ENCODE results near the gene HIVEP1. TPM values are rescaled to one million over a fixed set of nuclear protein-coding genes. Genes with fewer than 3 reads are reported as not detected.

HIVEP1 gene
- total RNA-seq, 2 donors from 2014 or later = 22.3 to 34.4 TPM

DNA sequence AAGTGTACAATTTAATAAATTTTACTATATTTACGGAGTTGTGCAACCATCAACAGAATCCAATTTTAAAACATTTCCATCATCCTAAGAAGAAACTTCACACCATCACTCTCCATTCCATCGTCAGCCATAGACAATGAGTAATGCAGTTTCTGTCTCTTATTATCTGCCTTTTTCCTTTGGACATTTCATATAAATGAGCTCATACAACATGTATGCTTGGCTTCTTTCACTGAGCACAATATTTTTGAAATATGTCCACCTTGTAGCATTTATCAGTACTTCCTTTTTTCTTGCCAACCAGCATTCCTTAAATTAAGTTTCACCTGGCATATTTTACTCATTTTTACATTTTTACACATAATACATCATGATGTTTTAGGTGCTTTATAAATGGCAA lies 22.7 kb upstream of the HIVEP1 start:
- no peak overlapping the region for H3K4me3 ChIP-seq
- no peaks in the 10 kb centered on the region for H3K36me3 ChIP-seq
- no peak for DNase-seq (ENCODE audit: low spot score)
- TF ChIP-seq, protein P1, sequence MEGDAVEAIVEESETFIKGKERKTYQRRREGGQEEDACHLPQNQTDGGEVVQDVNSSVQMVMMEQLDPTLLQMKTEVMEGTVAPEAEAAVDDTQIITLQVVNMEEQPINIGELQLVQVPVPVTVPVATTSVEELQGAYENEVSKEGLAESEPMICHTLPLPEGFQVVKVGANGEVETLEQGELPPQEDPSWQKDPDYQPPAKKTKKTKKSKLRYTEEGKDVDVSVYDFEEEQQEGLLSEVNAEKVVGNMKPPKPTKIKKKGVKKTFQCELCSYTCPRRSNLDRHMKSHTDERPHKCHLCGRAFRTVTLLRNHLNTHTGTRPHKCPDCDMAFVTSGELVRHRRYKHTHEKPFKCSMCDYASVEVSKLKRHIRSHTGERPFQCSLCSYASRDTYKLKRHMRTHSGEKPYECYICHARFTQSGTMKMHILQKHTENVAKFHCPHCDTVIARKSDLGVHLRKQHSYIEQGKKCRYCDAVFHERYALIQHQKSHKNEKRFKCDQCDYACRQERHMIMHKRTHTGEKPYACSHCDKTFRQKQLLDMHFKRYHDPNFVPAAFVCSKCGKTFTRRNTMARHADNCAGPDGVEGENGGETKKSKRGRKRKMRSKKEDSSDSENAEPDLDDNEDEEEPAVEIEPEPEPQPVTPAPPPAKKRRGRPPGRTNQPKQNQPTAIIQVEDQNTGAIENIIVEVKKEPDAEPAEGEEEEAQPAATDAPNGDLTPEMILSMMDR (IDR thresholded peaks at IDR 0.05) = no peak
- no peaks in the 10 kb centered on the region for H3K4me1 ChIP-seq (ENCODE audit: control insufficient read depth in 1 of 2, low read depth in 2 of 2)
- H3K27ac ChIP-seq = no peak overlapping the region
- H3K9me3 ChIP-seq = no peaks in the 10 kb centered on the region
- ATAC-seq (ENCODE audit: insufficient number of reproducible peaks, low FRiP score, low read depth) = no peak
- no peaks in the 10 kb centered on the region for H3K27me3 ChIP-seq (replicated peaks; ENCODE audit: insufficient read depth)

GRCh38 chr6:11992086-11992485 lies 20.0 kb upstream of the HIVEP1 start:
- Histone ChIP-seq H3K27ac (no peak overlapping the region), H3K27me3 (replicated peaks; ENCODE audit: insufficient read depth) (no peaks in the 10 kb centered on the region), H3K4me1 (ENCODE audit: control insufficient read depth in 1 of 2, low read depth in 2 of 2) (no peaks in the 10 kb centered on the region), H3K4me3 (no peak overlapping the region), H3K36me3 (no peaks in the 10 kb centered on the region), H3K9me3 (no peaks in the 10 kb centered on the region)
- TF ChIP-seq, protein P1 (IDR thresholded peaks at IDR 0.05) = no peak
- ATAC-seq (ENCODE audit: insufficient number of reproducible peaks, low FRiP score, low read depth) (no peak), DNase-seq (ENCODE audit: low spot score) (no peak)

GRCh38 chr6:11994875-11995461 lies 17.1 kb upstream of the HIVEP1 start:
- DNase-seq (ENCODE audit: low spot score) (no peak), ATAC-seq (ENCODE audit: insufficient number of reproducible peaks, low FRiP score, low read depth) (no peak)
- no peaks in the 10 kb centered on the region for H3K36me3 ChIP-seq
- TF ChIP-seq, protein P1 (IDR thresholded peaks at IDR 0.05) = no peak
- no peaks in the 10 kb centered on the region for H3K27me3 ChIP-seq (replicated peaks; ENCODE audit: insufficient read depth)
- H3K4me1 ChIP-seq (ENCODE audit: control insufficient read depth in 1 of 2, low read depth in 2 of 2) = no peaks in the 10 kb centered on the region
- no peak overlapping the region for H3K4me3 ChIP-seq
- no peaks in the 10 kb centered on the region for H3K9me3 ChIP-seq
- H3K27ac ChIP-seq = no peak overlapping the region

DNA sequence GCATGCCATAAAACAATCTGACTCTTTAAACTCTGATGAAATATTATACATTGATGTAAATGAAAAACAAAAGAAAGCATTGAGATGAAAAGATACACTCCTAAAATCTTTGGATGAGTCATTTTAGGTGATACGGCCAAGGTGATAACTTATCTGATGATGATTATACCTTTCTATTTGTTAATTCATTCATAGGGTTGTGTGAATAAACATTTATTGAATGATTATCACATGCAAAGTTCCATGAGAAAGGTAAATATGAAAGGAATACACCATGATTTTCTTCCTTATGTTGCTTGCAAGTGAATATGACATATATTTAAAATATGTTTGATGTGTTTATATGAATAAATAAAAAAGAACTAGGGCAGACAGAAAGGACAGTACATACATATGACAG lies 15.4 kb upstream of the HIVEP1 start:
- Histone ChIP-seq H3K9me3 (no peaks in the 10 kb centered on the region), H3K4me3 (no peak overlapping the region), H3K4me1 (ENCODE audit: control insufficient read depth in 1 of 2, low read depth in 2 of 2) (no peaks in the 10 kb centered on the region), H3K27ac (no peak overlapping the region), H3K27me3 (replicated peaks; ENCODE audit: insufficient read depth) (no peaks in the 10 kb centered on the region), H3K36me3 (no peaks in the 10 kb centered on the region)
- no peak for DNase-seq (ENCODE audit: low spot score)
- ATAC-seq (ENCODE audit: insufficient number of reproducible peaks, low FRiP score, low read depth) = no peak
- TF ChIP-seq, protein P1 (IDR thresholded peaks at IDR 0.05) = no peak

GRCh38 chr6:11999246-11999645 lies 12.9 kb upstream of the HIVEP1 start:
- no peak overlapping the region for H3K27ac ChIP-seq
- no peaks in the 10 kb centered on the region for H3K27me3 ChIP-seq (replicated peaks; ENCODE audit: insufficient read depth)
- ATAC-seq (ENCODE audit: insufficient number of reproducible peaks, low FRiP score, low read depth) (no peak), DNase-seq (ENCODE audit: low spot score) (no peak)
- no peak overlapping the region for H3K4me3 ChIP-seq
- TF ChIP-seq, protein P1 (IDR thresholded peaks at IDR 0.05) = no peak
- no peaks in the 10 kb centered on the region for H3K36me3 ChIP-seq
- H3K4me1 ChIP-seq (ENCODE audit: control insufficient read depth in 1 of 2, low read depth in 2 of 2) = no peaks in the 10 kb centered on the region
- no peaks in the 10 kb centered on the region for H3K9me3 ChIP-seq
